HUES6 (cell line): ENCODE data around the gene GRAMD2B.

ENCODE experiments used
- H3K27ac ChIP-seq: 2 replicates; pipeline ENCODE4 v1.7.0; 2013; ENCODE audit warnings: low read depth, mild to moderate bottlenecking, low read length, inconsistent platforms
- H3K27me3 ChIP-seq: 2 replicates; pipeline ENCODE4 v1.6.1; 2013; ENCODE audit warnings: low read length; ENCODE audit not compliant: control insufficient read depth, insufficient read depth
- H3K36me3 ChIP-seq: 2 replicates; pipeline ENCODE4 v1.6.1; 2013; ENCODE audit warnings: low read length; ENCODE audit not compliant: control insufficient read depth, insufficient read depth
- H3K4me1 ChIP-seq: 2 replicates; pipeline ENCODE4 v1.6.1; 2013; ENCODE audit warnings: low read length; ENCODE audit not compliant: control insufficient read depth, insufficient read depth
- H3K4me3 ChIP-seq: 2 replicates; pipeline ENCODE4 v1.5.1; 2013; ENCODE audit warnings: low read depth, low read length
- H3K9ac ChIP-seq: one replicate; pipeline ENCODE4 v1.6.1; 2013; ENCODE audit warnings: mild to moderate bottlenecking, low read length
- H3K9me3 ChIP-seq: 2 replicates; pipeline ENCODE4 v1.6.1; 2013; ENCODE audit warnings: low read depth, low read length; ENCODE audit not compliant: control insufficient read depth, insufficient read depth

Gene GRAMD2B

GRCh38 chr5:126413856-126414255 is 9.4 kb upstream of the GRAMD2B start:
- no peaks in the 10 kb centered on the region for H3K9me3 ChIP-seq

GRCh38 chr5:126414874-126415502 is 8.2 kb upstream of the GRAMD2B start:
- no peaks in the 10 kb centered on the region for H3K27me3 ChIP-seq
- no peaks in the 10 kb centered on the region for H3K9me3 ChIP-seq
- no peak overlapping the region for H3K9ac ChIP-seq
- H3K4me3 ChIP-seq: no peak overlapping the region
- no peaks in the 10 kb centered on the region for H3K4me1 ChIP-seq
- H3K27ac ChIP-seq: no peak overlapping the region
- no peaks in the 10 kb centered on the region for H3K36me3 ChIP-seq

More at GRCh38 chr5:126413856-126414255, 9.4 kb upstream of the GRAMD2B start:
- no peak overlapping the region for H3K4me3 ChIP-seq
- no peaks in the 10 kb centered on the region for H3K36me3 ChIP-seq
- no peaks in the 10 kb centered on the region for H3K4me1 ChIP-seq
- H3K9ac ChIP-seq: no peak overlapping the region
- H3K27me3 ChIP-seq: no peaks in the 10 kb centered on the region
- no peak overlapping the region for H3K27ac ChIP-seq

GRCh38 chr5:126415789-126416188 is 7.4 kb upstream of the GRAMD2B start:
- H3K9me3 ChIP-seq: no peaks in the 10 kb centered on the region
- H3K27me3 ChIP-seq: no peaks in the 10 kb centered on the region
- H3K4me3 ChIP-seq: no peak overlapping the region
- H3K27ac ChIP-seq: no peak overlapping the region
- H3K36me3 ChIP-seq: no peaks in the 10 kb centered on the region
- H3K9ac ChIP-seq: no peak overlapping the region
- no peaks in the 10 kb centered on the region for H3K4me1 ChIP-seq

- Histone ChIP-seq H3K4me3 (no peak overlapping the region), H3K9ac (no peak overlapping the region), H3K27me3 (no peaks in the 10 kb centered on the region), H3K36me3 (no peaks in the 10 kb centered on the region), H3K27ac (no peak overlapping the region), H3K4me1 (no peaks in the 10 kb centered on the region), H3K9me3 (no peaks in the 10 kb centered on the region)
Measured at GRCh38 chr5:126416266-126416925, 6.8 kb upstream of the GRAMD2B start.

- no peaks in the 10 kb centered on the region for H3K4me1 ChIP-seq
- no peaks in the 10 kb centered on the region for H3K36me3 ChIP-seq
- no peaks in the 10 kb centered on the region for H3K9me3 ChIP-seq
- no peaks in the 10 kb centered on the region for H3K27me3 ChIP-seq
- H3K4me3 ChIP-seq: no peak overlapping the region
- no peak overlapping the region for H3K27ac ChIP-seq
- no peak overlapping the region for H3K9ac ChIP-seq
Measured at GRCh38 chr5:126417178-126417577, 6.0 kb upstream of the GRAMD2B start.

- no peak overlapping the region for H3K27ac ChIP-seq
- H3K9ac ChIP-seq: no peak overlapping the region
- no peaks in the 10 kb centered on the region for H3K36me3 ChIP-seq
- H3K9me3 ChIP-seq: no peaks in the 10 kb centered on the region
- H3K4me1 ChIP-seq: peaks cover under 1% of the 10 kb centered on the region; the same call in 1 of the 2 replicates
- no peak overlapping the region for H3K4me3 ChIP-seq
- no peaks in the 10 kb centered on the region for H3K27me3 ChIP-seq
Measured at GRCh38 chr5:126419102-126419501, 4.1 kb upstream of the GRAMD2B start.

- Histone ChIP-seq H3K4me3 (no peak overlapping the region), H3K27ac (no peak overlapping the region), H3K9me3 (no peaks in the 10 kb centered on the region), H3K4me1 (peaks cover 6% of the 10 kb centered on the region; the same call in 1 of the 2 replicates), H3K27me3 (no peaks in the 10 kb centered on the region), H3K9ac (no peak overlapping the region), H3K36me3 (peaks cover 2% of the 10 kb centered on the region)
Measured at GRCh38 chr5:126428421-126428820, 5.2 kb downstream of the GRAMD2B start.

- Histone ChIP-seq H3K9ac (no peak overlapping the region), H3K4me1 (no peaks in the 10 kb centered on the region), H3K4me3 (no peak overlapping the region), H3K27ac (no peak overlapping the region), H3K27me3 (no peaks in the 10 kb centered on the region), H3K9me3 (no peaks in the 10 kb centered on the region), H3K36me3 (peaks cover 2% of the 10 kb centered on the region)
Measured at GRCh38 chr5:126430631-126431030, 7.4 kb downstream of the GRAMD2B start.

GRCh38 chr5:126433701-126434100 is 10.5 kb downstream of the GRAMD2B start:
- no peak overlapping the region for H3K27ac ChIP-seq
- no peaks in the 10 kb centered on the region for H3K9me3 ChIP-seq
- H3K36me3 ChIP-seq: peaks cover 3% of the 10 kb centered on the region

GRCh38 chr5:126435261-126435660 is 12.1 kb downstream of the GRAMD2B start:
- Histone ChIP-seq H3K4me3 (no peak overlapping the region), H3K9ac (no peak overlapping the region), H3K27me3 (no peaks in the 10 kb centered on the region), H3K27ac (no peak overlapping the region), H3K9me3 (no peaks in the 10 kb centered on the region), H3K4me1 (no peaks in the 10 kb centered on the region), H3K36me3 (peaks cover 4% of the 10 kb centered on the region)

More at GRCh38 chr5:126433701-126434100, 10.5 kb downstream of the GRAMD2B start:
- no peak overlapping the region for H3K4me3 ChIP-seq
- H3K27me3 ChIP-seq: no peaks in the 10 kb centered on the region
- H3K9ac ChIP-seq: no peak overlapping the region
- H3K4me1 ChIP-seq: no peaks in the 10 kb centered on the region

GRCh38 chr5:126435714-126436113 is 12.5 kb downstream of the GRAMD2B start:
- Histone ChIP-seq H3K36me3 (peaks cover 4% of the 10 kb centered on the region), H3K4me1 (no peaks in the 10 kb centered on the region), H3K27me3 (no peaks in the 10 kb centered on the region), H3K4me3 (no peak overlapping the region), H3K9me3 (no peaks in the 10 kb centered on the region), H3K9ac (no peak overlapping the region), H3K27ac (no peak overlapping the region)
